ENCODE results near the gene TIMM10.

The TIMM10 gene

GRCh38 chr11:57530596-57531507, at the start of gene TIMM10:
TSS of gene TIMM10 (minus strand) at chr11:57530754. CDS start at chr11:57530189, 565 bp downstream.
- ATAC-seq (replicated peaks; ENCODE audit: extremely low read depth, poor library complexity, severe bottlenecking) (peak; percentile 85), DNase-seq (ENCODE audit: low spot score in 2 of 2) (peak; percentile 80 to 89)
- H3K27me3 Mint-ChIP-seq, result no peaks in the 10 kb centered on the region
- H3K4me3 Mint-ChIP-seq, result peak within 1 kb of the TSS; percentile 96
- H3K9me3 Mint-ChIP-seq, result no peaks in the 10 kb centered on the region
- peaks cover 22% of the 10 kb centered on the region for H3K4me1 Mint-ChIP-seq
- H3K36me3 Mint-ChIP-seq (ENCODE audit: insufficient read depth), result peaks cover 9% of the 10 kb centered on the region
- H3K27ac Mint-ChIP-seq (ENCODE audit: low read depth), result peak within 1 kb of the TSS; percentile 99

GRCh38 chr11:57574061-57574460, 43.5 kb upstream of the TIMM10 start:
- H3K4me3 Mint-ChIP-seq, result no peak overlapping the region
- H3K27ac Mint-ChIP-seq (ENCODE audit: low read depth), result no peak overlapping the region
- no peaks in the 10 kb centered on the region for H3K36me3 Mint-ChIP-seq (ENCODE audit: insufficient read depth)
- ATAC-seq (replicated peaks; ENCODE audit: extremely low read depth, poor library complexity, severe bottlenecking), result no peak
- H3K9me3 Mint-ChIP-seq, result no peaks in the 10 kb centered on the region
- peaks cover 5% of the 10 kb centered on the region for H3K4me1 Mint-ChIP-seq
- H3K27me3 Mint-ChIP-seq, result peaks cover 15% of the 10 kb centered on the region
- DNase-seq (ENCODE audit: low spot score in 2 of 2), result no peak

- Mint-ChIP-seq H3K27ac (ENCODE audit: low read depth) (no peak overlapping the region), H3K36me3 (ENCODE audit: insufficient read depth) (peaks cover 10% of the 10 kb centered on the region), H3K4me3 (no peak overlapping the region), H3K9me3 (no peaks in the 10 kb centered on the region), H3K4me1 (peaks cover 20% of the 10 kb centered on the region), H3K27me3 (peaks cover 8% of the 10 kb centered on the region)
- ATAC-seq (replicated peaks; ENCODE audit: extremely low read depth, poor library complexity, severe bottlenecking), result no peak
- no peak for DNase-seq (ENCODE audit: low spot score in 2 of 2)
Measured at GRCh38 chr11:57571606-57572005, 41.1 kb upstream of the TIMM10 start.

DNA sequence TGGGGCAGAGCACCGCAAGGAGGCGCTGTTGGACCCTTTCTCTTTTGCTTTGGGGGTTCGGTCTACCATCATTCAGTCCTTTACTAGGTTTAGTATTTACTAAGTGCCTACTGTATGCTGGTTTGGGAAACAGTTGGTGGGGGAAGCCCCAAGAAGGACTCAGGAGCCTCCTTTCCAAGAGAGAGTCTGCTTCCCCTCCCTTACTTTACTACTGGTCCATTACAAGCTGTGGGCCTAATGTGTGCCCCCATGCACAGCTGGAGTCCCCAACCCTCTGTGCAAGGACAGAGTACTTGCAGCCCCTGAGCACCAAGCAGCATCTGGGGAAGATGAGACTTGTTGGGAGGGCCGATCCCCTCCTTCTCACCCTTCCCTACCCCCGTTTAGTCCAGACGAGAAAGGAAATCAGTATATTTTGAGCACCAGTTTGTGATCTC, 37.8 kb upstream of the TIMM10 start:
- peak overlapping the region; percentile 96 for H3K27ac Mint-ChIP-seq (ENCODE audit: low read depth)
- H3K4me3 Mint-ChIP-seq, result peak overlapping the region; percentile 95
- DNase-seq (ENCODE audit: low spot score in 2 of 2), result peak; percentile 83 to 93
- H3K27me3 Mint-ChIP-seq, result no peaks in the 10 kb centered on the region
- peak; percentile 6 for ATAC-seq (replicated peaks; ENCODE audit: extremely low read depth, poor library complexity, severe bottlenecking)
- peaks cover 15% of the 10 kb centered on the region for H3K36me3 Mint-ChIP-seq (ENCODE audit: insufficient read depth)
- H3K9me3 Mint-ChIP-seq, result no peaks in the 10 kb centered on the region
- peaks cover 47% of the 10 kb centered on the region for H3K4me1 Mint-ChIP-seq

- Mint-ChIP-seq H3K36me3 (ENCODE audit: insufficient read depth) (peaks cover 17% of the 10 kb centered on the region), H3K4me1 (peaks cover 53% of the 10 kb centered on the region), H3K27me3 (no peaks in the 10 kb centered on the region), H3K9me3 (no peaks in the 10 kb centered on the region), H3K27ac (ENCODE audit: low read depth) (peak within 1 kb of the TSS; percentile 96), H3K4me3 (peak within 1 kb of the TSS; percentile 95)
- ATAC-seq (replicated peaks; ENCODE audit: extremely low read depth, poor library complexity, severe bottlenecking) (peak; percentile 75), DNase-seq (ENCODE audit: low spot score in 2 of 2) (peak; percentile 46 to 54)
Measured at GRCh38 chr11:57567515-57568329, 37.2 kb upstream of the TIMM10 start, which contains the start of gene UBE2L6. TSS of gene UBE2L6 (minus strand) at chr11:57567672. CDS start at chr11:57567611, 61 bp downstream.

- DNase-seq (ENCODE audit: low spot score in 2 of 2), result peak in 1 of 2 donors; percentile 22
- peak; percentile 31 for ATAC-seq (replicated peaks; ENCODE audit: extremely low read depth, poor library complexity, severe bottlenecking)
- H3K4me1 Mint-ChIP-seq, result peaks cover 60% of the 10 kb centered on the region
Measured at GRCh38 chr11:57566905-57567514, 36.5 kb upstream of the TIMM10 start.

GRCh38 chr11:57566005-57566904, 35.7 kb upstream of the TIMM10 start:
- peaks cover 68% of the 10 kb centered on the region for H3K4me1 Mint-ChIP-seq
- H3K36me3 Mint-ChIP-seq (ENCODE audit: insufficient read depth), result peaks cover 21% of the 10 kb centered on the region
- ATAC-seq (replicated peaks; ENCODE audit: extremely low read depth, poor library complexity, severe bottlenecking) (peak; percentile 37), DNase-seq (ENCODE audit: low spot score in 2 of 2) (no peak)
- H3K27ac Mint-ChIP-seq (ENCODE audit: low read depth), result peak overlapping the region; percentile 96
- no peaks in the 10 kb centered on the region for H3K9me3 Mint-ChIP-seq
- H3K4me3 Mint-ChIP-seq, result peak overlapping the region; percentile 95
- no peaks in the 10 kb centered on the region for H3K27me3 Mint-ChIP-seq

More at GRCh38 chr11:57566905-57567514, 36.5 kb upstream of the TIMM10 start:
- H3K9me3 Mint-ChIP-seq, result no peaks in the 10 kb centered on the region
- H3K36me3 Mint-ChIP-seq (ENCODE audit: insufficient read depth), result peaks cover 17% of the 10 kb centered on the region
- peak overlapping the region; percentile 95 for H3K4me3 Mint-ChIP-seq
- H3K27me3 Mint-ChIP-seq, result no peaks in the 10 kb centered on the region
- peak overlapping the region; percentile 96 for H3K27ac Mint-ChIP-seq (ENCODE audit: low read depth)

- H3K9me3 Mint-ChIP-seq, result no peaks in the 10 kb centered on the region
- no peak for DNase-seq (ENCODE audit: low spot score in 2 of 2)
- peak overlapping the region; percentile 96 for H3K27ac Mint-ChIP-seq (ENCODE audit: low read depth)
- H3K4me1 Mint-ChIP-seq, result peaks cover 59% of the 10 kb centered on the region
- H3K4me3 Mint-ChIP-seq, result no peak overlapping the region
- H3K27me3 Mint-ChIP-seq, result no peaks in the 10 kb centered on the region
- H3K36me3 Mint-ChIP-seq (ENCODE audit: insufficient read depth), result peaks cover 44% of the 10 kb centered on the region
- no peak for ATAC-seq (replicated peaks; ENCODE audit: extremely low read depth, poor library complexity, severe bottlenecking)
Measured at GRCh38 chr11:57562596-57562995, 32.0 kb upstream of the TIMM10 start.

DNA sequence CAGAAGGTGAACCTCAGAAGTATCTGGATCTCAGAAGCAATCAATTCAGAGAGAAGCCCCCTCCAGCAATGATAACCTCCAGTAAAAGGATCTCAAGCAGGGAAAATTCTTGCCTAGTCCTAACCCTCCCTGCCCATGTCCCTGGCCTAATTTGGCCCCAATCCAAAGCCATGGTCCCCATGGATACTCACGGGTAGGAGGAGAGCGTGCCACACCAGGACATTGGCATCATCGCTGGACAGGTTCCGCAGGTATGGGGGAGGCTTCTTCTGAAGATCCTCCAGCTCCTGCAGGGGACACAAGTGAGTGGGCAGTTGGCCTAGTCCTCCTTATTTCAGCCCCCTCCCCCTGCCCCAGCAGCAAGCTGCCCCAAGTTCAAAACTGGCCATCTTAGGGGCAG, 29.6 kb upstream of the TIMM10 start:
- Mint-ChIP-seq H3K9me3 (no peaks in the 10 kb centered on the region), H3K4me1 (peaks cover 40% of the 10 kb centered on the region), H3K27ac (ENCODE audit: low read depth) (peak overlapping the region; percentile 46), H3K27me3 (no peaks in the 10 kb centered on the region), H3K36me3 (ENCODE audit: insufficient read depth) (peaks cover 59% of the 10 kb centered on the region), H3K4me3 (no peak overlapping the region)
- ATAC-seq (replicated peaks; ENCODE audit: extremely low read depth, poor library complexity, severe bottlenecking) (no peak), DNase-seq (ENCODE audit: low spot score in 2 of 2) (no peak)

DNA sequence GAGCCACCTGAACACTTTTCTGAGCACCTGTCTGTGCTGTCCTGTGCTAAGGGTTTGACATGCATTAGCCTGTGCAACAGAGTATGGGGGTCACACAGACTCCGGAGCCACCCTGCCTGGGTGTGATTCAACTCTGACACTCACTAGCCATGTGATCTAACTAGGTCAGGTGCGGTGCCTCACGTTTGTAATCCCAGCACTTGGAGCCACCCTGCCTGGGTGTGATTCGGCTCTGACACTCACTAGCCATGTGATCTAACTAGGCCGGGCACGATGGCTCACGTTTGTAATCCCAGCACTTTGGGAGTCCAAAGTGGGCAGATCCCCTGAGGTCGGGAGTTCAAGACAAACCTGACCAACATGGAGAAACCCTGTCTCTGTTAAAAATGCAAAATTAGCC, 25.5 kb upstream of the TIMM10 start:
- ATAC-seq (replicated peaks; ENCODE audit: extremely low read depth, poor library complexity, severe bottlenecking), result no peak
- H3K9me3 Mint-ChIP-seq, result no peaks in the 10 kb centered on the region
- peaks cover 76% of the 10 kb centered on the region for H3K36me3 Mint-ChIP-seq (ENCODE audit: insufficient read depth)
- no peaks in the 10 kb centered on the region for H3K27me3 Mint-ChIP-seq
- peaks cover 4% of the 10 kb centered on the region for H3K4me1 Mint-ChIP-seq
- no peak for DNase-seq (ENCODE audit: low spot score in 2 of 2)
- H3K4me3 Mint-ChIP-seq, result no peak overlapping the region
- H3K27ac Mint-ChIP-seq (ENCODE audit: low read depth), result no peak overlapping the region

- no peaks in the 10 kb centered on the region for H3K27me3 Mint-ChIP-seq
- no peaks in the 10 kb centered on the region for H3K4me1 Mint-ChIP-seq
- ATAC-seq (replicated peaks; ENCODE audit: extremely low read depth, poor library complexity, severe bottlenecking) (no peak), DNase-seq (ENCODE audit: low spot score in 2 of 2) (no peak)
- no peaks in the 10 kb centered on the region for H3K9me3 Mint-ChIP-seq
- H3K36me3 Mint-ChIP-seq (ENCODE audit: insufficient read depth), result peaks cover 76% of the 10 kb centered on the region
- no peak overlapping the region for H3K4me3 Mint-ChIP-seq
- no peak overlapping the region for H3K27ac Mint-ChIP-seq (ENCODE audit: low read depth)
Measured at GRCh38 chr11:57555393-57555792, 24.8 kb upstream of the TIMM10 start.
